Ecto neural progenitor cell (in vitro differentiated cells): ENCODE data around the gene ARMH4.

Experiments used
- DNase-seq: peaks from one replicate; pipeline ENCODE4 v3.0.0-alpha.2; 2018; ENCODE audit warnings: low spot score

Gene ARMH4

GRCh38 chr14:58027904-58028303, 124.1 kb downstream of the ARMH4 start:
- DNase-seq = no peak

- no peak for DNase-seq
Observed at GRCh38 chr14:58026967-58027366, 125.0 kb downstream of the ARMH4 start.

- no peak for DNase-seq
Observed at GRCh38 chr14:58026219-58026618, 125.8 kb downstream of the ARMH4 start.

GRCh38 chr14:58014778-58015177, 137.2 kb downstream of the ARMH4 start:
- DNase-seq = no peak

- DNase-seq = no peak
Observed at GRCh38 chr14:58002618-58003017, 149.4 kb downstream of the ARMH4 start.

- no peak for DNase-seq
Observed at GRCh38 chr14:57999979-58000378, 152.0 kb downstream of the ARMH4 start.

- DNase-seq = no peak
Observed at GRCh38 chr14:57999471-57999870, 152.5 kb downstream of the ARMH4 start.

- DNase-seq = no peak
Observed at GRCh38 chr14:57998766-57999165, 153.2 kb downstream of the ARMH4 start.

- no peak for DNase-seq
Observed at GRCh38 chr14:57991353-57991752, 160.7 kb downstream of the ARMH4 start.

- no peak for DNase-seq
Observed at GRCh38 chr14:57988445-57988844, 163.6 kb downstream of the ARMH4 start.

- no peak for DNase-seq
Observed at GRCh38 chr14:57987596-57988300, 164.3 kb downstream of the ARMH4 start.

- DNase-seq = no peak
Observed at GRCh38 chr14:57987051-57987450, 165.0 kb downstream of the ARMH4 start.

GRCh38 chr14:57982804-57983634, 169.0 kb downstream of the ARMH4 start:
- DNase-seq = no peak

- no peak for DNase-seq
Observed at GRCh38 chr14:57981817-57982560, 170.0 kb downstream of the ARMH4 start.

GRCh38 chr14:57979376-57980048, 172.5 kb downstream of the ARMH4 start:
- DNase-seq = no peak

GRCh38 chr14:57976701-57977100, 175.3 kb downstream of the ARMH4 start:
- DNase-seq = no peak

GRCh38 chr14:57974896-57975295, 177.1 kb downstream of the ARMH4 start:
- DNase-seq = no peak

GRCh38 chr14:57970594-57970993, 181.4 kb downstream of the ARMH4 start:
- no peak for DNase-seq

GRCh38 chr14:57970175-57970574, 181.8 kb downstream of the ARMH4 start:
- no peak for DNase-seq

- no peak for DNase-seq
Observed at GRCh38 chr14:57963071-57963470, 188.9 kb downstream of the ARMH4 start.

GRCh38 chr14:57962325-57963035, 189.5 kb downstream of the ARMH4 start:
- peak; percentile 83 for DNase-seq

- DNase-seq = no peak
Observed at GRCh38 chr14:57961786-57962060, 190.3 kb downstream of the ARMH4 start.
